OCI-LY7 (cell line): ENCODE measurements around the gene ZCCHC2. TPM values are rescaled to one million over a fixed set of nuclear protein-coding genes. Genes with fewer than 3 reads are reported as not detected.

Source experiments
- BruUV-seq: library from RNA; stranded (reverse); fragments of 400-500 nt; replicated peaks from 2 replicates; lab custom pipeline; 2021; lab: Mats Ljungman, UMichigan
- CTCF ChIA-PET: fragments of 300-600 bp; sonication (Branson Sonifier 250); formaldehyde crosslinking; loops from one replicate; lab custom pipeline; 2022; ENCODE audit warnings: antibody characterized with exemption; ENCODE audit not compliant: unreplicated experiment; lab: Charles Lee
- POLR2A ChIA-PET: fragments of 300-600 bp; sonication (Branson Sonifier 250); formaldehyde crosslinking; loops from one replicate; lab custom pipeline; 2022; ENCODE audit warnings: antibody characterized with exemption; lab: Charles Lee
- DNase-seq: peaks from one replicate; pipeline ENCODE4 v3.0.0-alpha.2; 2015; ENCODE audit warnings: low spot score
- H2AFZ ChIP-seq: fragments of 200-600 bp; sonication (generic), shearing (Covaris generic); 2 replicates; pipeline ENCODE4 v1.6.1; 2014; ENCODE audit warnings: mild to moderate bottlenecking, antibody characterized with exemption, low read length, moderate library complexity
- H3K27ac ChIP-seq: fragments of 200-600 bp; sonication (generic); 2 replicates; pipeline ENCODE4 v1.5.1; 2014; ENCODE audit warnings: mixed run types, low read depth, mild to moderate bottlenecking, moderate library complexity, low read length, inconsistent platforms; ENCODE audit not compliant: poor library complexity, severe bottlenecking
- H3K36me3 ChIP-seq: fragments of 200-600 bp; sonication (generic); 2 replicates; pipeline ENCODE4 v1.6.1; 2014; ENCODE audit warnings: mild to moderate bottlenecking, antibody characterized with exemption, low read length, moderate library complexity, mixed read lengths; ENCODE audit not compliant: insufficient read depth
- H3K4me1 ChIP-seq: fragments of 200-600 bp; sonication (generic); 2 replicates; pipeline ENCODE4 v1.5.1; 2014; ENCODE audit warnings: mild to moderate bottlenecking, low read length; ENCODE audit not compliant: insufficient read depth, poor library complexity, severe bottlenecking
- H3K4me2 ChIP-seq: fragments of 200-600 bp; sonication (generic); 2 replicates; pipeline ENCODE4 v1.6.1; 2014; ENCODE audit warnings: mild to moderate bottlenecking, low read length
- H3K4me3 ChIP-seq: fragments of 200-600 bp; sonication (generic); 2 replicates; pipeline ENCODE4 v1.5.1; 2014; ENCODE audit warnings: mild to moderate bottlenecking, low read depth, low read length; ENCODE audit not compliant: poor library complexity, severe bottlenecking
- H3K79me2 ChIP-seq: fragments of 200-600 bp; sonication (generic); 2 replicates; pipeline ENCODE4 v1.6.1; 2016; ENCODE audit warnings: low read depth, mild to moderate bottlenecking, low read length, moderate library complexity, mixed read lengths; ENCODE audit not compliant: insufficient read depth
- H3K9me2 ChIP-seq: fragments of 200-600 bp; sonication (generic); 2 replicates; pipeline ENCODE4 v1.6.1; 2016; ENCODE audit warnings: mild to moderate bottlenecking, low read length, mixed read lengths; ENCODE audit not compliant: insufficient read depth
- H3K9me3 ChIP-seq: fragments of 200-600 bp; sonication (generic); 2 replicates; pipeline ENCODE4 v1.6.1; 2014; ENCODE audit warnings: mild to moderate bottlenecking, mixed run types, low read length, mixed read lengths
- H4K20me1 ChIP-seq: fragments of 200-600 bp; sonication (generic); 2 replicates; pipeline ENCODE4 v1.6.1; 2014; ENCODE audit warnings: mild to moderate bottlenecking, antibody characterized with exemption, low read length, moderate library complexity, mixed read lengths; ENCODE audit not compliant: insufficient read depth
- EZH2phosphoT487 ChIP-seq: fragments of 200-600 bp; sonication (generic); IDR thresholded peaks from 2 replicates; pipeline ENCODE4 v1.6.1; 2018; ENCODE audit warnings: low read depth, borderline replicate concordance, mild to moderate bottlenecking, mixed run types, antibody characterized with exemption, low read length, moderate library complexity, mixed read lengths
- intact Hi-C: fragments of 100-400 bp; cut with micrococcal nuclease; formaldehyde crosslinking; loops from one replicate; pipeline ENCODE4 v1.10.0; 2022; ENCODE audit not compliant: unreplicated experiment
- total RNA-seq, 2 experiments: library from RNA; depleted of rRNA in 1 of 2; stranded (reverse); fragments of >200 nt in 1 of 2; shearing (Covaris generic) in 1 of 2; gene quantifications; 2 replicates each; pipeline ENCODE4 v1.2.3, GENCODE V29; 2014 to 2022
- TF ChIP-seq, protein P1 (sequence below): fragments of 200-600 bp; sonication (generic); conservative IDR thresholded peaks from 2 replicates; pipeline ENCODE4 v1.5.1; 2014; ENCODE audit warnings: mild to moderate bottlenecking, antibody characterized with exemption, low read length, moderate library complexity, mixed read lengths

Gene ZCCHC2
- total RNA-seq, 2 experiments from 2014 or later, result 16.9 to 17.5 TPM

GRCh38 chr18:62545098-62545497 lies 22.3 kb downstream of the ZCCHC2 start:
- Histone ChIP-seq H3K36me3 (peaks cover 65% of the 10 kb centered on the region), H3K4me3 (no peak overlapping the region), H3K27ac (no peak overlapping the region), H2AFZ (no peak overlapping the region), H4K20me1 (no peaks in the 10 kb centered on the region), H3K9me3 (no peaks in the 10 kb centered on the region), H3K4me2 (no peak overlapping the region), H3K79me2 (no peaks in the 10 kb centered on the region), H3K4me1 (no peaks in the 10 kb centered on the region), H3K9me2 (no peaks in the 10 kb centered on the region)
- intact Hi-C loops, result no loop called here
- no peak for DNase-seq
- BruUV-seq, result no TSS peak
- POLR2A ChIA-PET, result no interaction called here
- TF ChIP-seq, protein P1, sequence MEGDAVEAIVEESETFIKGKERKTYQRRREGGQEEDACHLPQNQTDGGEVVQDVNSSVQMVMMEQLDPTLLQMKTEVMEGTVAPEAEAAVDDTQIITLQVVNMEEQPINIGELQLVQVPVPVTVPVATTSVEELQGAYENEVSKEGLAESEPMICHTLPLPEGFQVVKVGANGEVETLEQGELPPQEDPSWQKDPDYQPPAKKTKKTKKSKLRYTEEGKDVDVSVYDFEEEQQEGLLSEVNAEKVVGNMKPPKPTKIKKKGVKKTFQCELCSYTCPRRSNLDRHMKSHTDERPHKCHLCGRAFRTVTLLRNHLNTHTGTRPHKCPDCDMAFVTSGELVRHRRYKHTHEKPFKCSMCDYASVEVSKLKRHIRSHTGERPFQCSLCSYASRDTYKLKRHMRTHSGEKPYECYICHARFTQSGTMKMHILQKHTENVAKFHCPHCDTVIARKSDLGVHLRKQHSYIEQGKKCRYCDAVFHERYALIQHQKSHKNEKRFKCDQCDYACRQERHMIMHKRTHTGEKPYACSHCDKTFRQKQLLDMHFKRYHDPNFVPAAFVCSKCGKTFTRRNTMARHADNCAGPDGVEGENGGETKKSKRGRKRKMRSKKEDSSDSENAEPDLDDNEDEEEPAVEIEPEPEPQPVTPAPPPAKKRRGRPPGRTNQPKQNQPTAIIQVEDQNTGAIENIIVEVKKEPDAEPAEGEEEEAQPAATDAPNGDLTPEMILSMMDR, result no peak
- no peak for TF ChIP-seq EZH2phosphoT487
- CTCF ChIA-PET, result no interaction called here

- ChIA-PET POLR2A (no interaction called here), CTCF (no interaction called here)
- TF ChIP-seq EZH2phosphoT487, result no peak
- TF ChIP-seq, protein P1, result no peak
- Histone ChIP-seq H3K36me3 (peaks cover 57% of the 10 kb centered on the region), H2AFZ (no peak overlapping the region), H3K9me2 (no peaks in the 10 kb centered on the region), H3K79me2 (no peaks in the 10 kb centered on the region), H3K4me3 (no peak overlapping the region), H3K4me1 (no peaks in the 10 kb centered on the region), H4K20me1 (no peaks in the 10 kb centered on the region), H3K27ac (no peak overlapping the region), H3K9me3 (no peaks in the 10 kb centered on the region), H3K4me2 (no peak overlapping the region)
- DNase-seq, result no peak
- intact Hi-C loops, result no loop called here
- no TSS peak for BruUV-seq
These were observed 26.9 kb downstream of the ZCCHC2 start for GRCh38 chr18:62549755-62550154.

- Histone ChIP-seq H3K9me2 (no peaks in the 10 kb centered on the region), H3K4me2 (no peak overlapping the region), H3K4me1 (no peaks in the 10 kb centered on the region), H3K36me3 (peaks cover 47% of the 10 kb centered on the region), H3K9me3 (no peaks in the 10 kb centered on the region), H4K20me1 (no peaks in the 10 kb centered on the region), H3K4me3 (no peak overlapping the region), H2AFZ (no peak overlapping the region), H3K27ac (no peak overlapping the region), H3K79me2 (no peaks in the 10 kb centered on the region)
- BruUV-seq, result no TSS peak
- ChIA-PET CTCF (no interaction called here), POLR2A (no interaction called here)
- TF ChIP-seq EZH2phosphoT487, result no peak
- TF ChIP-seq, protein P1, result no peak
- DNase-seq, result no peak
- intact Hi-C loops, result no loop called here
These were observed 27.9 kb downstream of the ZCCHC2 start for GRCh38 chr18:62550746-62551145.
